Sigmoid colon (tissue), 4 donors: ENCODE data around the gene CDH23.

Source experiments
- CTCF ChIP-seq, 4 experiments: fragments of 450-650 bp in 3 of 4; fragments of 200-600 bp in 1 of 4; IDR thresholded peaks; one replicate each; pipeline ENCODE4 v1.5.1; 2016 to 2019; ENCODE audit warnings: antibody characterized with exemption in 4 of 4, mild to moderate bottlenecking in 3 of 4, moderate library complexity in 2 of 4
- EP300 ChIP-seq, 4 donors: sonication (generic); formaldehyde crosslinking; IDR thresholded peaks; one replicate each; pipeline ENCODE4 v1.6.1; 2017; ENCODE audit warnings: antibody characterized with exemption in 4 of 4
- POLR2A ChIP-seq, 2 donors: fragments of 450-650 bp; IDR thresholded peaks; one replicate each; pipeline ENCODE4 v1.6.1; 2016; ENCODE audit warnings: antibody characterized with exemption in 2 of 2, mild to moderate bottlenecking in 2 of 2, moderate library complexity in 2 of 2
- POLR2AphosphoS5 ChIP-seq, 4 donors: sonication (generic); formaldehyde crosslinking; IDR thresholded peaks; one replicate each; pipeline ENCODE4 v1.6.1; 2017; ENCODE audit warnings: antibody characterized with exemption in 4 of 4

- TF ChIP-seq CTCF (IDR thresholded peaks at IDR 0.05) (no peak), POLR2A (IDR thresholded peaks at IDR 0.05) (no peak), POLR2AphosphoS5 (IDR thresholded peaks at IDR 0.05) (no peak), EP300 (IDR thresholded peaks at IDR 0.05) (no peak)
Measured at GRCh38 chr10:71520042-71520441, 123.3 kb downstream of the CDH23 start.
